Right lobe of liver (tissue), 6 donors: Measurements from ENCODE around the gene CHIA. TPM values are rescaled to one million over a fixed set of nuclear protein-coding genes. Genes with fewer than 3 reads are reported as not detected.

Experiments used
- ATAC-seq, 4 donors: fragments of 200-7000 bp; cut with Tn5 transposase; one replicate each; pipeline ENCODE4 v1.9.1; 2020; ENCODE audit warnings: mild to moderate bottlenecking in 4 of 4, moderate library complexity in 4 of 4
- DNase-seq, 3 donors: peaks; one replicate each; pipeline ENCODE4 v3.0.0-alpha.2; 2020
- H3K27ac ChIP-seq, 3 donors: fragments of 200-600 bp; one replicate each; pipeline ENCODE4 v1.8.0; 2022
- H3K27me3 ChIP-seq, 2 donors: fragments of 200-600 bp; one replicate each; pipeline ENCODE4 v1.8.0; 2022
- H3K36me3 ChIP-seq, 4 donors: fragments of 200-600 bp; sonication (generic) in 1 of 4; one replicate each; pipeline versions ENCODE4 v1.5.1 to v1.8.0; 2017 to 2022; ENCODE audit warnings: control low read depth in 1 of 4
- H3K4me1 ChIP-seq, 4 donors: fragments of 200-600 bp; sonication (generic) in 1 of 4; one replicate each; pipeline versions ENCODE4 v1.5.1 to v1.8.0; 2017 to 2022; ENCODE audit warnings: control low read depth in 1 of 4
- H3K4me3 ChIP-seq, 3 donors: fragments of 200-600 bp; one replicate each; pipeline ENCODE4 v1.8.0; 2022
- H3K9me3 ChIP-seq, 4 donors: fragments of 200-600 bp; sonication (generic) in 1 of 4; one replicate each; pipeline versions ENCODE4 v1.5.1 to v1.8.0; 2017 to 2022; ENCODE audit warnings: control low read depth in 1 of 4
- POLR2A ChIP-seq: fragments of 450-650 bp; IDR thresholded peaks from one replicate; pipeline ENCODE4 v1.6.1; 2017; ENCODE audit warnings: antibody characterized with exemption, mild to moderate bottlenecking
- WGBS: methylation state at CpG from one replicate; pipeline ENCODE4 v1.1.6; 2018; ENCODE audit warnings: low coverage, low lambda C conversion rate; ENCODE audit not compliant: insufficient coverage; ENCODE audit errors: missing lambda C conversion rate; 5-methylcytosine and 5-hydroxymethylcytosine counted together
- intact Hi-C, 2 donors: fragments of 100-400 bp; cut with DNase I; formaldehyde crosslinking; loops; one replicate each; pipeline versions ENCODE4 v1.11.2 to v1.14.1; 2022
- total RNA-seq, 6 experiments: library from RNA; depleted of rRNA in 2 of 6; stranded (reverse); fragments of >200 nt in 2 of 6; fragmentation: NEBNext Ultra II Directional in 3 of 6; extraction: Animal tissue kit (Norgen Biotek cat#: 25700) in 3 of 6; gene quantifications; one replicate each; pipeline versions ENCODE4 v1.1.0 to v1.2.4, GENCODE V29; 2016 to 2023
- TF ChIP-seq, protein P1 (sequence below), 4 donors: fragments of 200-600 bp in 3 of 4; fragments of 450-650 bp in 1 of 4; IDR thresholded peaks; one replicate each; pipeline versions ENCODE4 v1.5.1 to v1.8.0; 2016 to 2022; ENCODE audit warnings: antibody characterized with exemption in 4 of 4, mild to moderate bottlenecking in 2 of 4
- donor health status: DM: no; HTN: yes; CAD: no.
- donor health status: DM: no; HTN: no; CAD: no.
- donor health status: DM: no; HTN: no; CAD: no.
- donor health status: DM: no; HTN: yes; CAD: no.
- donor health status: DM: no; HTN: yes; CAD: no.

The CHIA gene
- total RNA-seq, 6 experiments from 2014 or later = not detected

DNA sequence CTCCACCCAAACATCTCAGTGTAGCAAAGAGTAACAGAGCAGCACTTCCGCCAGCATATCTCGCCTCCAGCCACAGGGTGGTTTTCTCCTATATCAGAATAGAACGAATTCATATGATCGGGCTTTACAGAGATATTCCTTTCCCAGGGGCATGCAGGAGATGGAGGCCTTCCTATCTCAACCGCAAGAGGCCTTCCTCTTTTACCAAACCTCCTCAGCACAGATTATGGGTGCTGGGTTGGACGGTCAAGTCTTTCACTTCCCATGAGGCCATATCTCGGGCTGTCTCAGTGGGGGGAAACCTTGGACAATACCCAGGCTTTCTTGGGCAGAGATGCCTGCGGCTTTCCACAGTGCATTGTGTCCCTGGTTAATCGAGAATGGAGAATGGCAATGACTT, 71.1 kb downstream of the CHIA start:
- Histone ChIP-seq H3K9me3 (no peaks in the 10 kb centered on the region), H3K4me3 (no peak overlapping the region), H3K4me1 (no peaks in the 10 kb centered on the region), H3K27me3 (no peaks in the 10 kb centered on the region), H3K27ac (no peak overlapping the region), H3K36me3 (no peaks in the 10 kb centered on the region)
- intact Hi-C loops = no loop called here
- no peak for TF ChIP-seq POLR2A
- TF ChIP-seq, protein P1, sequence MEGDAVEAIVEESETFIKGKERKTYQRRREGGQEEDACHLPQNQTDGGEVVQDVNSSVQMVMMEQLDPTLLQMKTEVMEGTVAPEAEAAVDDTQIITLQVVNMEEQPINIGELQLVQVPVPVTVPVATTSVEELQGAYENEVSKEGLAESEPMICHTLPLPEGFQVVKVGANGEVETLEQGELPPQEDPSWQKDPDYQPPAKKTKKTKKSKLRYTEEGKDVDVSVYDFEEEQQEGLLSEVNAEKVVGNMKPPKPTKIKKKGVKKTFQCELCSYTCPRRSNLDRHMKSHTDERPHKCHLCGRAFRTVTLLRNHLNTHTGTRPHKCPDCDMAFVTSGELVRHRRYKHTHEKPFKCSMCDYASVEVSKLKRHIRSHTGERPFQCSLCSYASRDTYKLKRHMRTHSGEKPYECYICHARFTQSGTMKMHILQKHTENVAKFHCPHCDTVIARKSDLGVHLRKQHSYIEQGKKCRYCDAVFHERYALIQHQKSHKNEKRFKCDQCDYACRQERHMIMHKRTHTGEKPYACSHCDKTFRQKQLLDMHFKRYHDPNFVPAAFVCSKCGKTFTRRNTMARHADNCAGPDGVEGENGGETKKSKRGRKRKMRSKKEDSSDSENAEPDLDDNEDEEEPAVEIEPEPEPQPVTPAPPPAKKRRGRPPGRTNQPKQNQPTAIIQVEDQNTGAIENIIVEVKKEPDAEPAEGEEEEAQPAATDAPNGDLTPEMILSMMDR (IDR thresholded peaks at IDR 0.05) = no peak
- no peak for DNase-seq
- 73% methylated on average over 7 of the region's 9 CpGs for WGBS
- no peak for ATAC-seq

DNA sequence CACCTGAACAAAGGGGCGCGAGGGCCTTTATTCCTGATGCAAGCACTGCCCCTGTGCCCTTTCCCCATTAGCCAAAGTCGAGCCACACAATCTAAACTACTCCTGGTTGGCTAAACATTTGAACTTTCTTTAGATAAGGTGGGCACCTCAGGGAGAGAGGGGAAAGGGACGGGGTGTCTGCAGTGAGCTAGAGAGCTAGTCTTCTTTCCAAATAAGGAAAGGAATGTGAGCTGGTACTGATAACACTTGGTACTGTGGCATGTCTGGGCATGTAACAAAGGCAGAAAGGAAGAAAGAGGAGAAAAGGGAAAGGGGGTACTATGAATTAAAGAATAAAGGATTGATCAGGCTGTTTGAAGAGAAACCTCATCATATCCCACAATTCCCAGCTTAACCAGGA, 74.0 kb downstream of the CHIA start:
- 40% methylated on average over 4 of the region's 4 CpGs for WGBS
- no peak overlapping the region for H3K4me3 ChIP-seq
- no peaks in the 10 kb centered on the region for H3K27me3 ChIP-seq
- H3K36me3 ChIP-seq = no peaks in the 10 kb centered on the region
- no peak for TF ChIP-seq POLR2A
- TF ChIP-seq, protein P1 (IDR thresholded peaks at IDR 0.05) = no peak
- H3K9me3 ChIP-seq = no peaks in the 10 kb centered on the region
- no peaks in the 10 kb centered on the region for H3K4me1 ChIP-seq
- no peak for ATAC-seq
- DNase-seq = no peak
- intact Hi-C loops = no loop called here
- no peak overlapping the region for H3K27ac ChIP-seq

DNA sequence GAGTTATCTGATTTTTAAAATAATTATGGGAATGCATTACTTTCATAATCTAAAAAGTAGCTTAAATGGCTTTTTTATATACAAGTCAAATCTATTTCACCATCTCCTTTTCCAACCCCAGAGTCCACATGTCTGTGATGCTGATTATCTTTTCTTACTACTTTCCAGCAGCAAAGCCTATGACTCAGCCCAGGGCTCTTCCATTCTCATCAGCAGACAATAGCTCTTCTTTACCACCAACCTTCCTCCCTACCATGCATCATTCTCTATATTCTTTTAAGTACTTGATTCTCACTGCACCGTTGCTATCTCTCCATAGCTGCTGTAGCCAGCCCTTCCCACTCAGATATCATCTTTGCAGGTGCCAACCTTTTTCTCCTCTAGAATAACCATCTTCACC, 75.6 kb downstream of the CHIA start:
- no peak for DNase-seq
- ATAC-seq = no peak
- WGBS = 47% methylated on average over 1 of the region's 1 CpG
- Histone ChIP-seq H3K27me3 (no peaks in the 10 kb centered on the region), H3K4me3 (no peak overlapping the region), H3K27ac (no peak overlapping the region), H3K36me3 (no peaks in the 10 kb centered on the region), H3K9me3 (no peaks in the 10 kb centered on the region), H3K4me1 (no peaks in the 10 kb centered on the region)
- TF ChIP-seq POLR2A = no peak
- TF ChIP-seq, protein P1 (IDR thresholded peaks at IDR 0.05) = no peak
- intact Hi-C loops = no loop called here

DNA sequence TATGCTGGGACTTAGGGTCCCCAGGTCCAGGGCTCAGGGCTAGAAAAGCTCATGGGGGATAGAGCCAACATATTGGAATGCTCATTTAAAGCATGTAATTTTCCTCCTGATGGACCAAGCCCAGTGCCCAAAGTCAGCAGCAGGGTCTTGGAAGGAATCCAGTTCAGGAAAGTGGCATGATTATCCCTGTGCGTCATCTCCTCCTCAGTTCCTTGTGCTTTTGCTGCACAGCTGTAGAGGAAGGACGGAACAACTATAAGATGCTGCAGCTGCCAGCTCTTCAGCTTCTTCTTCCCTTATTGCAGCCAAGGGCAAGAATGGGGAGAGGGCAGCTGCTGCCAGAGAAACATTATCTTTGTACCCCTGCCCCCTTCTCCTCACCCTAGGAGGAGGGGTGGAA, 78.5 kb downstream of the CHIA start:
- no peak overlapping the region for H3K27ac ChIP-seq
- DNase-seq (no peak), ATAC-seq (no peak)
- intact Hi-C loops = no loop called here
- no peak overlapping the region for H3K4me3 ChIP-seq
- H3K36me3 ChIP-seq = no peaks in the 10 kb centered on the region
- WGBS = 61% methylated on average over 2 of the region's 2 CpGs
- H3K4me1 ChIP-seq = no peaks in the 10 kb centered on the region
- H3K9me3 ChIP-seq = no peaks in the 10 kb centered on the region
- TF ChIP-seq, protein P1 (IDR thresholded peaks at IDR 0.05) = no peak
- TF ChIP-seq POLR2A = no peak
- no peaks in the 10 kb centered on the region for H3K27me3 ChIP-seq

DNA sequence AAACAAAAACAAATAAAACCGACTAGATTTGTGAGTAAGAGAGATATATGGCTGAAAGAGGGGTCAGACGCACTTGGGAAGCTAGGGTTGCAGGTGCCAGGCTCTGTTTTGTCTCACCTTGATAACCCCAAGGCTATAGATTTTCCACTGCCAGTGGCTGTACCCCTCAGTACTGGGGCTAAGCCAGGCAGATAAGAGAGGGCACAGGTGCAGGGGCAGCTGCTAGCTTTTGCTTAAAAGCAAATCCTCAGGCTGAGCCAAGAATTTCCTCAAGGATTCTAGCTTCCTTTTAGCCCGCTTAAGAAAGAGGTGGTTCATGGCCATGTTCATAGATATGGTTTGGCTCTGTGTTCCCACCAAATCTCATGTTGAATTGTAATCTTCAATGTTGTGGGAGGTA, 79.0 kb downstream of the CHIA start:
- intact Hi-C loops = no loop called here
- H3K27ac ChIP-seq = no peak overlapping the region
- ATAC-seq = no peak
- no peak overlapping the region for H3K4me3 ChIP-seq
- H3K27me3 ChIP-seq = no peaks in the 10 kb centered on the region
- 54% methylated on average over 3 of the region's 3 CpGs for WGBS
- DNase-seq = no peak
- H3K4me1 ChIP-seq = no peaks in the 10 kb centered on the region
- no peaks in the 10 kb centered on the region for H3K36me3 ChIP-seq
- H3K9me3 ChIP-seq = no peaks in the 10 kb centered on the region
- TF ChIP-seq POLR2A = no peak
- TF ChIP-seq, protein P1 (IDR thresholded peaks at IDR 0.05) = no peak
